A673 (cell line): Measurements from ENCODE around the gene RFX1.

Source experiments
- CTCF ChIP-seq: fragments of 300-800, 200-600 bp; sonication (generic); conservative IDR thresholded peaks from 2 replicates; pipeline ENCODE4 v1.5.1; 2017; ENCODE audit warnings: low read depth, mild to moderate bottlenecking, antibody characterized with exemption, low read length, moderate library complexity, mixed read lengths
- EZH2 ChIP-seq: fragments of 200-600 bp; sonication (generic); IDR thresholded peaks from 2 replicates; pipeline ENCODE4 v1.6.1; 2017; ENCODE audit warnings: borderline replicate concordance, low read depth, mild to moderate bottlenecking, mixed read lengths, antibody characterized with exemption, low read length; ENCODE audit not compliant: poor library complexity, severe bottlenecking

GRCh38 chr19:13954185-13954584, 51.9 kb downstream of the RFX1 start:
- TF ChIP-seq EZH2 (no peak), CTCF (no peak)
